A673 (cell line): ENCODE measurements around the gene SORL1.

Source experiments
- CTCF ChIP-seq: fragments of 300-800, 200-600 bp; sonication (generic); conservative IDR thresholded peaks from 2 replicates; pipeline ENCODE4 v1.5.1; 2017; ENCODE audit warnings: low read depth, mild to moderate bottlenecking, antibody characterized with exemption, low read length, moderate library complexity, mixed read lengths
- EZH2 ChIP-seq: fragments of 200-600 bp; sonication (generic); IDR thresholded peaks from 2 replicates; pipeline ENCODE4 v1.6.1; 2017; ENCODE audit warnings: borderline replicate concordance, low read depth, mild to moderate bottlenecking, mixed read lengths, antibody characterized with exemption, low read length; ENCODE audit not compliant: poor library complexity, severe bottlenecking

- no peak for TF ChIP-seq CTCF
- no peak for TF ChIP-seq EZH2
Observed at GRCh38 chr11:121540627-121541026, 88.5 kb downstream of the SORL1 start.
